Fibroblast of skin of left quadriceps (primary cell): ENCODE data around the gene CLCN4.

ENCODE experiments used
- DNase-seq, 2 experiments: peaks; one replicate each; pipeline ENCODE4 v3.0.0-alpha.2; 2013; ENCODE audit warnings: low read depth in 2 of 2

CLCN4 gene

DNA sequence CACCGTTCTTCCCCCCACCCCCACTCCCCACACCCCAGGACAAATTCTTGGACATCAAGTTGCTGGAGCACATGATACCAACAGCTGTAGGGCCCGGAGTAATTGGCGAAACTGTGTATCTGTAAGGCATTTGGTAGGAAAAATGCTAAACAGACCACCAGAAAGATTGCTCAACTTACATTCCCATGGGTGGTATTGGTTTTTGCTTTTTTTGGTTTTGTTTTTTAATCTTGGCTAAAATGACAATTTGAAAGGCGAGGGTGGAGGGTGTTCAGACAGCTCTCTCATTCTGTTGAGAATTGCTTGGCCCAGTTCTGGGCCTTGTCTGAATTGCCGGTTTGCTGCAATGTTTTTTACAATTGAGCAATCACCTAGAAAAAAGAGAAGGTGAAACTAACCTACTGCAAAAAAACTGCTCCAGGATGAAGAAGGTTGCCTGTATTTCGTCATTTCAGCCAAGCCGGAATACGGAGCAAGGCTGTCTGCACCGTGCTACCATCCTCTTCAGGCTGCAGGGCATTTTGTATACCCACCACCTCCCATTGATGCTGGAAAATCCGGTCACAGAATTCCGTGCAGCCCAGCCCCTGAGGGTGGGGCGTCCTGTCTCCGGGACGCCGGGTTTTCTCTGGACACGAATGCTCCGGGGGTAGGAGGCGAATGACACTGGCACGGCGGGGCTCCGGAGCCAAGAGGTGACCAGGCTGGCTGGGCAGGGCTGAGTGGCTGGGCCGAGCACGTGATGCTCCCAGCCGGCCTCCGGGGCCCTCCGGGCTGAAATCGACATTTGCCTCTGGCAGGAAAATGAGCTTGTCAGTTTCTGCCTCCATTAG, at the start of gene CLCN4:
TSS of gene CLCN4 (plus strand) at position 777 of the 833 bp plus-strand sequence. CDS start 28,058 bp downstream, outside the sequence.
- peak in 1 of 2 experiments; percentile 28 for DNase-seq

DNA sequence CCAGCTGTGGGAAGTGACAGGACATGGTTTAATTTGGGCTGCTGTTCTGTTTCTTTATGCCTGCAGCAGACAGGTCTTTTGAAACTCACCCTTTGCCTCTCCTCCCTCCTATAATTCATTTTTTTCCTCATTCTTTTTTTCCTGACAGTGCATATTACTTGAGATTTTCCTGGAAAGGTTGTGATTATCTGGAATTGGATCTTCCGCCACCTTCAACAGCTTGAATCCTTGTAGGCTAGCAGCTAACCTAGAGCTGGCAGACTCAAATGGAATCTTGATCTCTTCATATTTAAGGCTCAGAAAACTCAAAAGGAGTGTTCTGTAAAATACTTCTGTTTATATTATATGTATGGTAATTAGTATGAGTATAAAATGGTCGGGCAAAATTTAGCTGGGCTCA, 49.3 kb upstream of the CLCN4 start:
- DNase-seq = no peak

DNA sequence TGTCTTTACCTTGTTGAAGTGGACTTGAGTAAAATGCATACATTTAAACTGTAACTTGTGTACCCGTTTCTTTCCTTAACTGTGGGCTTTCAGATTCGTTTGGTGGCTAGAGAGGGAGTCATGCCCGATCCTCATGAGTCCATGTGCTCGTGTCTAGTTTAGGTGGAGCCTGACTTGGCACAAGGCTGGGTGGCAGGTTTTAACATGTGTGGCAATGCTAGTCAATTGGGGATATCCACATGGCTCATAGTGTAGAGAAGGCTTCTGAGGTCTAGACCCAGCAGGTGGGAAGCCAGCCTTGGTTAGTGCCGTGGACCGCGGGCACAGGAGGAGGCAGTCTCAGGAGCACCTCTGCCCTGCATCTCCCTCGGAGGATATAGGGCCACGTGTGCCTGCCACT, 48.5 kb upstream of the CLCN4 start:
- DNase-seq = no peak

DNA sequence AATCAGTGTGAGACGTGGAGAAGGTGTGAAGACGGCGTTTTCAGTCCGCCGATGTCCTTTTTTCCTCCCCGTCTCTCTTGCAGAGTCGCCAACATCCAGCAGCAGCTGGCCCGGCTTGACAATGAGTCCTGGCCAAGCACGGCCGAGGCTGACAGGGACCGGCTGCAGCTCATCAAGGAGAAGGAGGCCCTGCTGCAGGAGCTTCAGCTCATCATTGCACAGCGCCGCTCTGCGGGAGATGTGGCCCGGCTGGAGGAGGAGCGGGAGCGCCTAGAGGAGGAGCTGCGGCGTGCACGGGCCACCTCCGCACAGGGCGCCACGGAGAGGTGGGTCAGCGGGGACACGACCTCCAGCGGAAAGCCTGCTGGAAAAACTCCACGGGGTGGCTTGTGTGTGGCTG, 47.1 kb upstream of the CLCN4 start:
- no peak for DNase-seq

DNA sequence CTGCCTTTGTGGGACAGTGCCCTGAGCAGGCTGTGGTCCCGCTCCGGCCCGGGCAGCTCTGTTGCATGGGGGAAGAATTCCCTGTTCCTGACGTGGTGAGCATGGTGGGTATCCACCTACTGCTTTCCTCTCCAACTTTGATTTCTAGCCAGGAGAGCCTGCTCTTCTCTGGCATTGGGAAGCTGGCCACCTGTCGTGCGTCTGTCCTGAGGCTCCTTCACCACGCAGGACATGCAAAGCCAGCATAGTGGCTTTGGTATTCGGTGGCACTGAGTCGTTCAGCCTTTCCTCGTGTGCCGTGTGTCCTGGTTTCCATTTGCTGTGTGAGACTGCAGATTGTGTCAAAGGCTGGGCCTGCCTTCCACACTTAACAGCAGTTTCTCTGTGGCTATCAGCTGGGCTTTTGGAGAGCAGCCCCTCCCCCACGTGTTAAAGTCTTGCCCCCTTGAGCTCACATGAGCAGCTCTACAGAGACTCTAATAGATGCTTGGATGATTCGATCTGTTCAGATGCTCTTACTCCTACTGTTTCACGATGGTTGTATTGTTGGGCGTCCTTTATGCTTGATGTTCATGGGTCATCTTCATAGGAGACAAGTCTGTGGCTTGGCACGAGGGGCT, 46.3 kb upstream of the CLCN4 start:
- no peak for DNase-seq

DNA sequence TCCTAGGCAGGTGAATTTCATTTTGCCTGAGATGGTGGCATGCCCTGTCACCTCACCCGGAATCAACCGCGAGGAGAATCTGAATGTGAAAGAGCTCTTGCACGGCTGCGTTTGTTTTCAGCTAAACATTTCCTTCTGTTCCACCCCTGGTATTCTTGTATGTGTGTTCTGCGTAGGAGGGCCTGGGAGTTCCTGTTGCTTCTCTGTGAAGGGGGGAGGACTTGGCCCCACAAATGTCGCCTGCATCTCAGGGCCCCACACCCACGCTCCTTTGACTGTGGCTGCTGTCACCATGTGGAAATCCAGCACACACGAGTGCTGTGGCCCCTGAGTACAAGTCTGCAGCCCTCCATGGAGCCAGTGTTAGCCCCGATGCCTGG, 45.8 kb upstream of the CLCN4 start:
- DNase-seq = no peak

DNA sequence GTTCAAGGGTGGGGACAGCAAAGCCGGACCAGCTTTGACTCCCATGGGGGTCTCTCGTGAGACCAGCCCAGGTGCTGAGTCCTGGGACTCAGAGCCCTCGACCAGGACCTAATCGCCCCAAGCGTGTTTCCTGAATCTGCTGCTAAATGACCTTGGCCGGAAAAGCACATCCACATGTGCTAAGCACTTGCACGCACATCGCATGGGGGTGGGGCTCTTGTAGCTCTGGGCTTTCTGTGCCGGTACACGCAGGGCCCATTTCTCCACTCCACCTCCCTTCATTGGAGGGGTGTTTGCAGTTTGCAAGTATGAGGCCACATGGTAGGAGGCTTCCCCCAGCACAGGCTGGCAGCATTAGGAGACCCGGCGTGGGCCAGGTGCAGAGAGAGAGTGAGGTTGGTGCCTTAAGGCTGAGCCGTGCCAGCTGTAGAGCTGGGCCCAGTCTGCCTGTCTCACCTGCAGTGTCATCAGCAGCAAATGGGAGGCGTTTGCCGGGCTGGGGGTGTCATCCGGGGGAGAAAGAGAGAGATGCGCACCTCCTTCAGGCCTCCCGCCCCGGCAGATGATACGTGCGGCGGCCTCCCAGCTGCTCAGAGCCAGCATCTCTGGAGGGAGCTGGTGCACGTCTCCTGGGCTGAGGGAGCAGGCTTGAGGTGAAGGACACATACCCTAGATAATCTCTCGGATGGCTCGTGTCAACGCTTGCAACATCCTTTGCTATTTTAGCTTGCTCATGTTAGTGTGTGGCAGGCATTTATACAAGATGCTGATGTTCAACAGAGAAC, 45.2 kb upstream of the CLCN4 start:
- no peak for DNase-seq

DNA sequence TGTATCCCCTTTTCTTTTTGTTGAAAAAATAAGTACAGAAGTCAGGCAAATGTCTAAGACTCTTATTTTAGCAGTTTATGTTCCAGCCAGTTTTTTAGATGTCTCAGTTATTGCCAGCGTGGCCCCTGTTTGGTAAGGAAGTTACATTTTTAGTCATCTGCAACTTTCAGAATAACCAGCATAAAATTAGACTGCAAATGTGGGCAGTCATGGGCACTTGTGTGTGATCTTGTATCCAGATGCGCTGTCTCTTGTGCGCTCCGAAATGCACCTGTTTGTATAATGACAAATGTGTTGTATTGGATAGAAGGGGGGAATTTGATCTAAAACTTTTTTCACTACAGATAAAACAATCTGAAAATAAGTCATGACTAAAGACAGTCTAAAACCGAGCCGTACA, 44.3 kb upstream of the CLCN4 start:
- DNase-seq = no peak

DNA sequence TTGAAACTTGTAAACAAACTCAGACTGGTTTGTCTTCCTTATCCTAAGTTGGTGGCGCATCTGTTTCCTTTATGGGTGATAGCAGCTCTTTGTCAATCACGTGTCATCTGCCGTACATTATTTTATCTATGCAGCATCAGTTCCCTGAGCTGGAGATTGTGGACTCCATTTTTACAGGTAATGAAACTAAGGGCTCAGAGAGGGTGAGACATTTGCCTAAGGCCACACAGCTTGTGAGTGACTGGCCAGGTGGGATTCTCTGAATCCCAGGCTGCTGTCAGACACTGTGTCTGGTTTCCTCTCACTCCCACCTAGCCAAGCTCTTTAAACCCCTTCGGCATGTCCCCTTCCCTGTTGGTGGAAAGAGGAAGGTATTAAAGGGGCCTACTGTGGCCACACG, 41.7 kb upstream of the CLCN4 start:
- DNase-seq = no peak

DNA sequence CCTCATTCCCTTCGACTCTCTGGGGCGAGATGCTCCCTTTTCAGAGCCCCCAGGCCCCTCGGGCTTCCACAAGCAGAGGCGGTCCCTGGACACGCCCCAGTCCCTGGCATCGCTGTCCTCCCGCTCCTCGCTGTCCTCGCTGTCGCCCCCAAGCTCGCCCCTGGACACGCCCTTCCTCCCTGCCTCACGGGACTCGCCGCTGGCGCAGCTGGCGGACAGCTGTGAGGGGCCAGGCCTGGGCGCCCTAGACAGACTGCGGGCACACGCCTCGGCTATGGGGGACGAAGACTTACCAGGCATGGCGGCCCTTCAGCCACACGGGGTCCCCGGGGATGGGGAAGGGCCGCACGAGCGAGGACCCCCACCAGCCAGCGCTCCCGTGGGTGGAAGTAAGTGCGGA, 39.5 kb upstream of the CLCN4 start:
- DNase-seq = no peak

DNA sequence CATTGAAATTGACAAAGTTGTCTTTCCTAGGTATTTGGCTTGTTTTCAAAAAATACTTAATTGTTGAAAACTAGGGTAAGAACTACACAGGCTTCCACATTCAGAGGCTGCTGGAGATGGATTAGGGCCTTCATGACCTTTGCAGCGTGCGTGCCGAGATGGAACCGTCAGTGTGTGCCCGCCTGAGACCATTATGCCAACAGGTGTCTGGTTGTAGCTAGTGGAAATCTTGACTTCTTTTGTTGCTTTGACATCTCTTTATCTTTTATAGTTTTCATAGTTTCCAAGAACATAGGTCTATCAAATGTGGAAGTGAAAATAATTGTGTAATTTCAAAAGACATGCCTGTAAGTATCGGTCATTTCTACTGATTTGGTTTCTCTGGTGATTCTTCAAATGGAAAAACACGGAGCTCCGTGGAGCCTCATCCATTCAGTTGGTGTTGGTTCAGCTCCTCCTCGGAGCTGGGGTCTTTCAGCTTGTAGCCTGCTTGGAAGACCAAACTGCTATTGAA, 38.9 kb upstream of the CLCN4 start:
- no peak for DNase-seq

DNA sequence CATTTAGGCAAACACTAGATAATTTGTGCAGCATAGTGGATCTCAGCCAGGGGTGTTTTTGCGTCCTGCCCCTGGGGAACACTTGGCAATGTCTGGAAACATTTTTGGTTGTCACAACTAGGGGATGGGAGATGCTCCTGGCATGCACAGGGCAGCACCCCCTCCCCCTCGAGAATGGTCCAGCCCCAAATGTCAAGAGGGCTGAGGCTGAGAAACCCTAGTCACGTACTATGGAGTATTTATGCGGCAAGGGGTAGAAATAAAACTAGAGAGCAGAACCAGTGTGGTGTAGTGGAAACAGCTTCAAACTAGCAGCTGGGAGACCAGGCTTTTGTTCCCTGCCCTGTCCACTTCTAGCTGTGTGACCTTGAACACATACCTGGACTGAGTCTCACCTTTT, 38.2 kb upstream of the CLCN4 start:
- DNase-seq = no peak

DNA sequence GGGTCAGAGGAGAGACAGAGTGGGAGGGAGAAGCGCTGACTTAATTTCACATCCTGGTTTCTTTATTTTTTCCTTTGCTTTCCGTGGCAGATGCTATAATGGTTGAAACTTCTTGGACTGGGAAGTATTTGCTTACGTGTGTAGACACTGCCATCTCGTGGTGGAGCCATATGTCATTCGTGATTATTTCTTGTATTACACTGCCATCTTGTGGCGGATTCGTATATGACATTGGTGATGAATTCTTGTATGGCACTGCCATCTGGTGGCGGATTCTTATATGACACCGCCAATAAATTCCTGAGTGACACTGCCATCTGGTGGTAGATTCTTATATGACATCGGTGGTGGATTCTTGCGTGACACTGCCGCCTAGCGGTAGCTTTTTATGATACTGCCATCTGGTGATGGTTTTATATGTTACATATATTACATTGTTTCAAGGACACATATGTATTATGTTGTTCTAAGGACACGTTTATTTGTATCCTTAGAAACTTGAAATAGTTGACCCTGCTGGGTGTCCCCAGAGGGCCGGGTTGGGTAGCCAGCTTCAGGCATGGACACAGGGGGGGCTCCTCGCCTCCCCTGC, 37.3 kb upstream of the CLCN4 start:
- peak; percentile 42 to 52 for DNase-seq

DNA sequence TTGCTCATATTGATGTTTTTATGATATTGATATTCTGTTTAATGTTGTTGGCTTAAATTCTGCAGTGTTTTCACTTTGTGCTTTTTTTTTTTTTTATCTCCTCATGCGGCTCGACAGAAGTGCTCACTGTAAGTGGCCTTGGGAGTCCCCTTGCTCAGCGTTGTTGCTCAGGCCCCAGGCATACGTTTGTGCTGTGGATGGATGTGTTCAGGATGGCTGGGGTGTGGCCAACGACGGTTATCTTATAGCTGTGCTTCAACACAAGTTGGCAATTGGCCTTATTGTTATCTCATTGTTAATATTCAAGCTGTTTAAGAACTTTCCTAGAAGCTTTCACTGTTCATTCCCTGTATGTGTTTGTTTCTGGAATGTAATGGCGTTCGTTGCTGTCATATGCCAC, 36.4 kb upstream of the CLCN4 start:
- no peak for DNase-seq

DNA sequence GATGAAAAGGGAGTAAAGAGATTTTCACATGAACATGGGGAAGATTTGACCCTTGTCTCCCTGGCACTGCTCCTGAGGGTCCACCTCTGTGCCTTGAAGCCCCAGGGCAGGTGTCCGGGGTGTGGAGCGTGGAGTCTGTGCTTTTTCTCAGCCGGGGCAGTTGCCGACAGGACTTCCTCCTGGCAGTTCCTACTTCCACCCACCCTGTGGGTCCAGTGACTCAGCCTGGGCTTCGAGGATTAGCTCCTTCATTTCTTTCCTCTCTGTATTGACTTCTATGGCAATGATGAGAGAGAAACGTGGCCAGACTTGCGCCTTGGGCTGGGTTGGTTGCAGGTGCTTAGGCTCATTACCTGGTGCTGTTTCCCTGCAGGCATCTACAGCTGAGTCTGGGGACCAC, 35.9 kb upstream of the CLCN4 start:
- DNase-seq = no peak

DNA sequence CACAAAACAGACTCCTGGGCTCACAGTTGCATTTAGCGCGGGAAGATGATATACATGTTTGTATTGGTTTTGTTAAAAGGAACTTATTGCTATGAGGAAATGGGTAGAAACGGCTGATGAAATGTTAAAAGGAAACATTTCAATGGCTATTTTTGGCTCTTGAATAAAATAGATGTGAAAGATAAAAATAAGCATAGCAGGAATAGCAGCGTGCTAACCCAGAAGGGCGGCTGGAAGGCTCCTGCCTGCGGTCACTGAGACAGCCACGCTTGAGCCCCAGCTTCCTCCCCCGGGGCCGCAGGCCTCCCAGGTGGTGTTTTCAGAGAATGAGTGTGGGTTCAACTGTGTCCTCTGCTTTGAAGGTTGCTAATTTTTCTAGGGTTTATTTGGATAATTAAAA, 35.0 kb upstream of the CLCN4 start:
- DNase-seq = no peak

DNA sequence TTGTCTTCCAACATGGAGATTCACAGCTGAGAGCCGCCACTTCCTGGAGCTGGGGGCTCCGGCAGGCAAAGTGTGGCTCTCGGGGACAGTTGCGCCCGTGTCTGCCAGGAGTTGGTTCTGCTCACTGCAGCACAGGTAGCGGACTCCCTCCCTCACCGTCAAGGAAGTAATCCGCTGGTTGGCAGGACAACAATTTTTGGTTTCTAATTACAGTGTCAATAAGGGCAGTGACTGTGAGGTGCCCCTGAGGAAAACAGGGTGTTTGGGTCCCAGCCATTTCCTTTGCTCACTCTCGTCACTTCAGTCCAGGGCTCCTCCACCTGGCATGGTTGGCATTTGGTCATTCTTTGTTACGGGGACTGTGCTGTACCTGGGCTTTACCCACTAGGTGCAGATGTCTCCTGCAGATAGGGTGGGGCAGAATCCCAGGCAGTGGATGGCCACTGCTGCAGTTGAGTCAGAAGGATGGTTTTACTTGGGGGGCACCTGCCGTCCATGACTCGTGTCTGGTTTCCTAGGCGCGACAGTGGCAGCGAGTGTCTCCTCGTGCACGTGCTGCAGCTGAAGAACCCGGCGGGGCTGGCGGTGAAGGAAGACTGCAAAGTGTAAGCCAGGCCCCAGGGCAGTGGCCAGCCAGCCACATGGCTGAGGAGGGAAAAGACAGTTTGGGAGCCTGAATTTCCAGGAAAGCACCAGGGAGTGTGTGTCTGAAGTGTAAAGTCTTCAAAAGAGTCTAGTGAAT, 32.1 kb upstream of the CLCN4 start:
- no peak for DNase-seq

DNA sequence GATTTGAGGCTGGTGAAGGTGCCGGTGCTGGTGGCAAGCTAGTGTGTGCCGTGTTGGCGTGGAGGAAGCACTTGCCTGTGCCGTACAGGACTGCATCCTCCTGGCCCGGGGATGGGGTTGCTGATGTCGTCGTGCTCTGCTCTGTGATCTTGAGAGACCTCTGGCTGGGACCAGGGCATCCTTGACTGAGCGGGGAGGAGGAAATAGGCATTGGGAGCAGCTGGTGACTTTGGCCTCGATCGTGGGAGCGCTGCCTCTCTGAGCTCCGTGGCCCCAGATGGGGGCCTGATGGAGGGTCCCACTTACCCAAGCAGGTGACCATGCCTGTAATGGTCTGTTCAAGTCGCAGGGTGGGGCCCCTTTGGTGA, 31.5 kb upstream of the CLCN4 start:
- DNase-seq = no peak

DNA sequence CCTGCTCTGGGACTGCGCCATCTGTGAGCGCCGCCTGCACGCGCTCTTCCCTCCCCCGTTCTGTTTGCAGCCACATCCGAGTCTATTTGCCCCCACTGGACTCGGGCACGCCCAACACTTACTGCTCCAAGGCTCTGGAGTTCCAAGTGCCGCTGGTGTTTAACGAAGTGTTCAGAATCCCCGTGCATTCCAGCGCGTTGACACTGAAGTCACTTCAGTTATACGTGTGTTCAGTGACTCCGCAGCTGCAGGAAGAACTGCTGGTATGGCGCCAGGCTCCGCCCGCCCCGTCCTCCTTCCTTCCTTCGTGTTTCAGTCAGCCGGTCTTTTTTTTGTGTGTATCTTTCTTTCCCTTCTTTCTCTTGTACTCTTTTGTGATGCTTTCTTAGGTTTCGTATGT, 30.7 kb upstream of the CLCN4 start:
- no peak for DNase-seq

DNA sequence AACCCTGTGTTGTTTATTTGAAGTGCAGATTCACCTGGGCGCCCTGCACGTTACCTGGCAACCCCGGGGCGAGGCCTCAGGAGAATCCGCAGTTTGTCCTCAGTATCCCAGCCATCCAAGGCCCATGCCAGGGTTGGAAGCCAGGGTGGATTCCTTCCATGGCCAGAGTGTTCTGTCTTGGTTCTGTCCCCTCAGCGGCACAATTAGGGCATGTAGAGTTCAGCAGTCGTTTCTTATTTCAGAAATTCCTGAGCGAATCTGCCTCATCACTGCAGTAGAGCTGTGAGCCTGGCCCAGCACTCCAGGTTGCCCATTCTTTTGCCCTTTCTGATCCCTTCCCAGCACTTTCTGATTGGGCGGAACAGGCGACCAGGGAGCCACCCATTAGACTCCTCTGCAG, 29.9 kb upstream of the CLCN4 start:
- no peak for DNase-seq

DNA sequence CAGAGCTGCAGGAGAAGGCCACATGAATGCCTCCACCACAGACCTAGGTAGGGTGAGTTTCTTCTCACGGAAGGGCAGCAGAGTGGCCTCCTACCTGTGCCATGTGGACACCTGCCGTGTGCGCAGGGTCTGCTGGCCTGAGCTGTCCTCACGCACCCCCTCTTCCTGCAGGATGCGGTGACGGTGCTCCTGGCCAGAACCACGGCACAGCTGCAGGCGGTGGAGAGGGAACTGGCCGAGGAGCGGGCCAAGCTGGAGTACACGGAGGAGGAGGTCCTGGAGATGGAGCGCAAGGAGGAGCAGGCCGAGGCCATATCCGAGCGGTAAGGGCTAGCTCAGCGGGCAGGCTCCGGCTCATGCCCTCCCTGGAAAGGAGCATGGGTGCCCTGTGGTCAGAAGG, 28.4 kb upstream of the CLCN4 start:
- DNase-seq = no peak

DNA sequence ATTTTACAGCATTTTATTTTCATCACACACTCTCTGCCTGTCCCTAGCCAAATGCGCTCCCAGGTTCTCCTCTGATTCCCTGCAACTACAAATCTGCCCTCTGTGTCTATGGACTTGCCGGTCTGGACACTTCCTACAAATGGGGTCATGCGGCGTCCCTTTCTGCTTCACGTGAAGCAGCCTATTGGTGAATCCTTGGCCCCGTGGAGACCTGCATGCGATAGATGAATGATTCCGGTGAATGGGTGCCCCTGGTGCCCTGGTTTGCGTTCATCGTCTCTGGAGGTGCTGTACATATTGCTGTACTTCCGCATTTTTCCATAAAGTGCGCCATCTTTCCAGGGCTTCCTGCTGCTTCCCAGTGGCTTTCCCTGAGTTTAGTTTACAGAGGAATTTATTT, 27.5 kb upstream of the CLCN4 start:
- no peak for DNase-seq
